GM23248 (cell line): ENCODE measurements around the gene KCNQ2. TPM values are rescaled to one million over a fixed set of nuclear protein-coding genes. Genes with fewer than 3 reads are reported as not detected.

Experiments
- DNase-seq: peaks from one replicate; pipeline ENCODE4 v3.0.0-alpha.2; 2015
- H2AFZ ChIP-seq: fragments of 200-600 bp; sonication (generic); 2 replicates; pipeline ENCODE4 v1.6.1; 2016; ENCODE audit warnings: antibody characterized with exemption
- H3F3A ChIP-seq: fragments of 200-600 bp; sonication (generic); 2 replicates; pipeline ENCODE4 v1.6.1; 2016; ENCODE audit warnings: mild to moderate bottlenecking, antibody characterized with exemption, mixed run types; ENCODE audit not compliant: insufficient read depth
- H3K27ac ChIP-seq: fragments of 200-600 bp; sonication (generic); 2 replicates; pipeline ENCODE4 v1.5.1; 2016; ENCODE audit warnings: mild to moderate bottlenecking
- H3K27me3 ChIP-seq: fragments of 200-600 bp; sonication (generic); replicated peaks from 2 replicates; pipeline ENCODE4 v1.6.1; 2016; ENCODE audit warnings: mild to moderate bottlenecking; ENCODE audit not compliant: insufficient read depth
- H3K36me3 ChIP-seq: fragments of 200-600 bp; sonication (generic); 2 replicates; pipeline ENCODE4 v1.6.1; 2016; ENCODE audit warnings: low read depth, mild to moderate bottlenecking
- H3K4me1 ChIP-seq: fragments of 200-600 bp; sonication (generic); 2 replicates; pipeline ENCODE4 v1.6.1; 2016; ENCODE audit warnings: mild to moderate bottlenecking; ENCODE audit not compliant: insufficient read depth
- H3K4me2 ChIP-seq: fragments of 200-600 bp; sonication (generic); one replicate; pipeline ENCODE4 v1.6.1; 2016; ENCODE audit warnings: mild to moderate bottlenecking; ENCODE audit not compliant: unreplicated experiment
- H3K4me3 ChIP-seq: fragments of 200-600 bp; sonication (generic); 2 replicates; pipeline ENCODE4 v1.5.1; 2016; ENCODE audit warnings: mild to moderate bottlenecking
- H3K79me2 ChIP-seq: fragments of 200-600 bp; sonication (generic); 2 replicates; pipeline ENCODE4 v1.6.1; 2016; ENCODE audit warnings: mild to moderate bottlenecking; ENCODE audit not compliant: insufficient read depth
- H3K9ac ChIP-seq: fragments of 200-600 bp; sonication (generic); 2 replicates; pipeline ENCODE4 v1.6.1; 2016; ENCODE audit warnings: mild to moderate bottlenecking
- H3K9me2 ChIP-seq: fragments of 200-600 bp; sonication (generic); 2 replicates; pipeline ENCODE4 v1.6.1; 2016; ENCODE audit warnings: mixed run types, mild to moderate bottlenecking, moderate library complexity; ENCODE audit not compliant: insufficient read depth
- H3K9me3 ChIP-seq: fragments of 200-600 bp; sonication (generic); one replicate; pipeline ENCODE4 v1.6.1; 2017; ENCODE audit warnings: low read depth
- H4K20me1 ChIP-seq: fragments of 200-600 bp; sonication (generic); 2 replicates; pipeline ENCODE4 v1.6.0; 2016; ENCODE audit not compliant: insufficient read depth
- EZH2 ChIP-seq: fragments of 200-600 bp; sonication (generic); IDR thresholded peaks from 2 replicates; pipeline ENCODE4 v1.6.1; 2018; ENCODE audit warnings: antibody characterized with exemption, mild to moderate bottlenecking; ENCODE audit not compliant: insufficient read depth, poor library complexity, severe bottlenecking
- EZH2phosphoT487 ChIP-seq: fragments of 200-600 bp; sonication (generic); IDR thresholded peaks from 2 replicates; pipeline ENCODE4 v1.6.1; 2018; ENCODE audit warnings: antibody characterized with exemption, moderate library complexity, mild to moderate bottlenecking, low read depth; ENCODE audit not compliant: insufficient read depth
- WGBS, 2 experiments: methylation state at CpG; one replicate each; pipeline ENCODE4 v1.1.6; 2015 to 2017; ENCODE audit warnings: low lambda C conversion rate in 2 of 2, low coverage in 1 of 2; ENCODE audit errors: missing lambda C conversion rate in 2 of 2; 5-methylcytosine and 5-hydroxymethylcytosine counted together
- in situ Hi-C: fragments of 300-500 bp; cut with MboI; formaldehyde crosslinking; loops from 2 replicates; pipeline ENCODE4 v1.15.0; 2020
- polyA plus RNA-seq: library from polyadenylated mRNA; unstranded; fragments of >200 nt; fragmentation: Nextera tagmentation; extraction: Ambion mirVana; gene quantifications from 2 replicates; pipeline ENCODE4 v1.2.1, GENCODE V29; 2016
- total RNA-seq: library from RNA; depleted of rRNA; stranded (reverse); fragments of >200 nt; shearing (Covaris generic); gene quantifications from 2 replicates; pipeline ENCODE4 v1.2.3, GENCODE V29; 2014

KCNQ2 gene
- total and polyA plus RNA-seq, 2 experiments from 2014 or later, result 0.38 TPM; not detected in 1

DNA sequence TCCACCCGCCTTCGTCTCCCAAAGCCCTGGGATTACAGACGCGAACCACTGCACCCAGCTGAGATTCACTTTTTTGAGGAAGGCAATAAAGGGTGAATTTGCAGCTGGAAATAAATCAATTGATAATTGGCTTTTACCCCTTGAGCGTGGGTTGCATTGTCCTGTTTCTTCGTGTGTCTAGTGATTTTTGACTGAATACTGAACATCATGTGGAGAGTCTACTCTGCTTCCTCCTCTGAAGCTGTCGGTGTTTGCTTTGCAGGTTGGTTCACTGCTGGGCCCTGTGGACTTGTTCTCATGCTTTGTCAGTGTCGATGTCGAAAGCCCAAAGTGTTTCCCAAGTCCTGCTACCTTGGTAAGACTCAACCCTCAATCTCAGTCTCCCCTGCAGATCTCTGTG lies 32.2 kb upstream of the KCNQ2 start:
- no peaks in the 10 kb centered on the region for H3K9me3 ChIP-seq
- H2AFZ ChIP-seq, result no peak overlapping the region
- in situ Hi-C loops, result no loop called here
- H3K9ac ChIP-seq, result no peak overlapping the region
- H3F3A ChIP-seq, result no peaks in the 10 kb centered on the region
- no peak for DNase-seq
- H3K27ac ChIP-seq, result no peak overlapping the region
- no peak overlapping the region for H3K4me3 ChIP-seq
- TF ChIP-seq EZH2phosphoT487 (no peak), EZH2 (no peak)
- no peaks in the 10 kb centered on the region for H3K9me2 ChIP-seq
- no peaks in the 10 kb centered on the region for H3K4me1 ChIP-seq
- WGBS, 2 experiments, result 77 to 80% methylated on average over 9 of the region's 9 CpGs
- no peaks in the 10 kb centered on the region for H4K20me1 ChIP-seq
- no peak overlapping the region for H3K4me2 ChIP-seq
- peaks cover 10% of the 10 kb centered on the region; the same call in 1 of the 2 replicates for H3K27me3 ChIP-seq
- H3K79me2 ChIP-seq, result no peaks in the 10 kb centered on the region
- no peaks in the 10 kb centered on the region for H3K36me3 ChIP-seq

GRCh38 chr20:63503524-63503923 lies 31.1 kb upstream of the KCNQ2 start:
- H3K4me1 ChIP-seq, result no peaks in the 10 kb centered on the region
- no peak overlapping the region for H3K4me3 ChIP-seq
- no peak overlapping the region for H3K27ac ChIP-seq
- H3K4me2 ChIP-seq, result no peak overlapping the region
- H3K79me2 ChIP-seq, result no peaks in the 10 kb centered on the region
- in situ Hi-C loops, result no loop called here
- TF ChIP-seq EZH2phosphoT487 (no peak), EZH2 (no peak)
- no peak for DNase-seq
- H3K27me3 ChIP-seq, result peaks cover 14% of the 10 kb centered on the region
- no peak overlapping the region for H2AFZ ChIP-seq
- WGBS, 2 experiments, result 18 to 30% methylated on average over 7 of the region's 7 CpGs
- no peaks in the 10 kb centered on the region for H3F3A ChIP-seq
- no peak overlapping the region for H3K9ac ChIP-seq
- H3K36me3 ChIP-seq, result no peaks in the 10 kb centered on the region
- no peaks in the 10 kb centered on the region for H3K9me2 ChIP-seq
- no peaks in the 10 kb centered on the region for H4K20me1 ChIP-seq
- no peaks in the 10 kb centered on the region for H3K9me3 ChIP-seq

- Histone ChIP-seq H3K27ac (no peak overlapping the region), H3K4me2 (no peak overlapping the region), H3K27me3 (peaks cover 20% of the 10 kb centered on the region), H3K4me3 (no peak overlapping the region), H3F3A (no peaks in the 10 kb centered on the region), H3K9ac (no peak overlapping the region), H3K79me2 (no peaks in the 10 kb centered on the region), H3K9me3 (no peaks in the 10 kb centered on the region), H3K4me1 (no peaks in the 10 kb centered on the region), H3K9me2 (no peaks in the 10 kb centered on the region), H2AFZ (no peak overlapping the region), H4K20me1 (no peaks in the 10 kb centered on the region), H3K36me3 (no peaks in the 10 kb centered on the region)
- no peak for DNase-seq
- TF ChIP-seq EZH2, result no peak
- TF ChIP-seq EZH2phosphoT487, result no peak
- in situ Hi-C loops, result no loop called here
- WGBS, 2 experiments, result 42 to 45% methylated on average over 11 to 14 of the region's 15 CpGs
These were observed 30.3 kb upstream of the KCNQ2 start for GRCh38 chr20:63502671-63503172.

- DNase-seq, result no peak
- no peaks in the 10 kb centered on the region for H3K36me3 ChIP-seq
- H3K79me2 ChIP-seq, result no peaks in the 10 kb centered on the region
- H3K9me3 ChIP-seq, result no peaks in the 10 kb centered on the region
- H3K4me3 ChIP-seq, result no peak overlapping the region
- no peaks in the 10 kb centered on the region for H3F3A ChIP-seq
- H3K4me2 ChIP-seq, result no peak overlapping the region
- H3K27ac ChIP-seq, result no peak overlapping the region
- no peak overlapping the region for H3K9ac ChIP-seq
- 24 to 32% methylated on average over 20 to 25 of the region's 26 CpGs for WGBS, 2 experiments
- H4K20me1 ChIP-seq, result no peaks in the 10 kb centered on the region
- in situ Hi-C loops, result no loop called here
- no peak overlapping the region for H2AFZ ChIP-seq
- H3K27me3 ChIP-seq, result peaks cover 23% of the 10 kb centered on the region
- no peaks in the 10 kb centered on the region for H3K9me2 ChIP-seq
- no peaks in the 10 kb centered on the region for H3K4me1 ChIP-seq
- TF ChIP-seq EZH2phosphoT487 (no peak), EZH2 (no peak)
These were observed 29.6 kb upstream of the KCNQ2 start for GRCh38 chr20:63501818-63502670.
